ENCODE data around the gene CCDC149.

DNA sequence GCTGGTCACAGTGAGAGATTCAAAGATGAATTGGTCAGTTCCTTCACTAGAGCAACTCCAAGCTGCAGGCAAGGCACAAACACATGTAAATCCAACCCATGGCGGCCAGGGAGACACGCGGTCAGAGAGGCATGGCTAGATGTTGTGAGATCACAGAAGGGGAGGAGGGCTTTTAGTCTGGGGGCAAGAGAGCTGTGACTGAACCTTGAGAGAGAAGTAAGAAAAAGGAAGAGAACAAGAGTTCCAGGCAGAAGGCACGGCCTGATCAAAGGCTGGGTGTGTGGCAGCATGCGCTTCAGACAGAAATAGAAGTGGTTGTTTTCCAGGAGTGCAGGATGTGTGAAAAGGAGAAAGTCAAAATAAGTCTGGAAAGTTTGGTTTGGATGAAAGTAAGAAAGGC lies 15.9 kb downstream of the CCDC149 start:
- TF ChIP-seq, protein P1, sequence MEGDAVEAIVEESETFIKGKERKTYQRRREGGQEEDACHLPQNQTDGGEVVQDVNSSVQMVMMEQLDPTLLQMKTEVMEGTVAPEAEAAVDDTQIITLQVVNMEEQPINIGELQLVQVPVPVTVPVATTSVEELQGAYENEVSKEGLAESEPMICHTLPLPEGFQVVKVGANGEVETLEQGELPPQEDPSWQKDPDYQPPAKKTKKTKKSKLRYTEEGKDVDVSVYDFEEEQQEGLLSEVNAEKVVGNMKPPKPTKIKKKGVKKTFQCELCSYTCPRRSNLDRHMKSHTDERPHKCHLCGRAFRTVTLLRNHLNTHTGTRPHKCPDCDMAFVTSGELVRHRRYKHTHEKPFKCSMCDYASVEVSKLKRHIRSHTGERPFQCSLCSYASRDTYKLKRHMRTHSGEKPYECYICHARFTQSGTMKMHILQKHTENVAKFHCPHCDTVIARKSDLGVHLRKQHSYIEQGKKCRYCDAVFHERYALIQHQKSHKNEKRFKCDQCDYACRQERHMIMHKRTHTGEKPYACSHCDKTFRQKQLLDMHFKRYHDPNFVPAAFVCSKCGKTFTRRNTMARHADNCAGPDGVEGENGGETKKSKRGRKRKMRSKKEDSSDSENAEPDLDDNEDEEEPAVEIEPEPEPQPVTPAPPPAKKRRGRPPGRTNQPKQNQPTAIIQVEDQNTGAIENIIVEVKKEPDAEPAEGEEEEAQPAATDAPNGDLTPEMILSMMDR (conservative IDR thresholded peaks at IDR 0.05 in 1 of 2, IDR thresholded peaks at IDR 0.05 in 1 of 2; ENCODE audit: extremely low read depth in 1 of 2, insufficient read depth in 1 of 2, low read depth in 1 of 2, low read length in 2 of 2), result no peak
- no peak for TF ChIP-seq EZH2 (IDR thresholded peaks at IDR 0.05; ENCODE audit: borderline replicate concordance, low read length)

All from mammary epithelial cell (primary cell).